Skeletal muscle satellite cell (primary cell): Measurements from ENCODE around the gene MYBBP1A.

Experiments
- H3K27me3 ChIP-seq: 2 replicates; pipeline ENCODE4 v1.7.0; 2013; ENCODE audit warnings: low read length; ENCODE audit not compliant: control insufficient read depth, insufficient read depth
- H3K36me3 ChIP-seq: 2 replicates; pipeline ENCODE4 v1.7.0; 2013; ENCODE audit warnings: mild to moderate bottlenecking, control low read depth, low read length; ENCODE audit not compliant: insufficient read depth
- H3K4me1 ChIP-seq: 2 replicates; pipeline ENCODE4 v1.7.0; 2013; ENCODE audit warnings: low read length; ENCODE audit not compliant: control insufficient read depth, insufficient read depth
- H3K4me2 ChIP-seq: 2 replicates; pipeline ENCODE4 v1.7.0; 2013; ENCODE audit warnings: mild to moderate bottlenecking, low read length
- H3K4me3 ChIP-seq: 2 replicates; pipeline ENCODE4 v1.7.0; 2013; ENCODE audit warnings: low read length
- H3K9ac ChIP-seq: 2 replicates; pipeline ENCODE4 v1.7.0; 2013; ENCODE audit warnings: mild to moderate bottlenecking, low read depth, low read length, moderate library complexity
- H3K9me3 ChIP-seq: replicated peaks from 2 replicates; pipeline ENCODE4 v1.7.0; 2013; ENCODE audit warnings: mild to moderate bottlenecking, control low read depth, low read length

The MYBBP1A gene

DNA sequence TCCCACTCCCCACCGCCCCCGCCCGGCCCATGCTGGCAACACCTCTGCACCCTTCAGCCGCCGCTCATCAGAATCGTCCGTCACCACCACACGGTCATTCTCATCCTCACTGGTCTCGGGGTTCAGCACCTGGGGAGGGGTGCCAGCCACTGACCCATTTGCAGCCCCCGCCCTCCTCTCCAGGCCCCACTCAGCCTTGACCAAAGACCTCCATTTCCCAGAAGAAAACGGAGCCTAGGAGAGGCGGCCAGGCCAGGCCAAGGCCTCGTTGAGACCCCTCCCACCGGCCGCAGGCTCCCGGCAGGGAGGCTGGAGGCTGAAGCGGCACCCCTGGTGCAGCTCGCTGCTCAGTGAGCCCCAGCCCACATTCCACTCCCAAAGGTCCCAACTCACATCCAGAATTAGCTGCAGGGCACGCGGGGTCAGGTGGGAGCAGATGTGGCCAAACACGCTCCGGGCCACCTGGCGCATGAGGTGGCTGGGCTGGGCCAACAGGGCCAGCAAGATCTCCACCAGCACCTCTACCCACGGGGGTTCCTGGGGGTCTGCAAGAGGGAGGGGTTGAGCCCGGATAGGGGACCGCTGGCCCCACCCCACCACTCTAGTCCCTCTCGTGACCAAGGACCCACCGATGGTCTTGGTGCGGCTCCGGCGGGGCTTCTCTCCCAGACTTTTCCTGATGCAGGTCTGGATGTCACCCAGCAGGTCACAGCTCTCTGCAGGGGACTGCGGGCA, 9.8 kb downstream of the MYBBP1A start:
- Histone ChIP-seq H3K4me1 (no peaks in the 10 kb centered on the region), H3K36me3 (peaks cover 71% of the 10 kb centered on the region), H3K4me2 (no peak overlapping the region), H3K27me3 (no peaks in the 10 kb centered on the region), H3K9me3 (no peaks in the 10 kb centered on the region), H3K9ac (no peak overlapping the region), H3K4me3 (no peak overlapping the region)

- no peaks in the 10 kb centered on the region for H3K4me1 ChIP-seq
- no peaks in the 10 kb centered on the region for H3K27me3 ChIP-seq
- no peak overlapping the region for H3K4me2 ChIP-seq
- H3K4me3 ChIP-seq, result no peak overlapping the region
- no peak overlapping the region for H3K9ac ChIP-seq
- no peaks in the 10 kb centered on the region for H3K9me3 ChIP-seq
- H3K36me3 ChIP-seq, result peaks cover 71% of the 10 kb centered on the region
Measured at GRCh38 chr17:4544951-4545216, 10.3 kb downstream of the MYBBP1A start.

DNA sequence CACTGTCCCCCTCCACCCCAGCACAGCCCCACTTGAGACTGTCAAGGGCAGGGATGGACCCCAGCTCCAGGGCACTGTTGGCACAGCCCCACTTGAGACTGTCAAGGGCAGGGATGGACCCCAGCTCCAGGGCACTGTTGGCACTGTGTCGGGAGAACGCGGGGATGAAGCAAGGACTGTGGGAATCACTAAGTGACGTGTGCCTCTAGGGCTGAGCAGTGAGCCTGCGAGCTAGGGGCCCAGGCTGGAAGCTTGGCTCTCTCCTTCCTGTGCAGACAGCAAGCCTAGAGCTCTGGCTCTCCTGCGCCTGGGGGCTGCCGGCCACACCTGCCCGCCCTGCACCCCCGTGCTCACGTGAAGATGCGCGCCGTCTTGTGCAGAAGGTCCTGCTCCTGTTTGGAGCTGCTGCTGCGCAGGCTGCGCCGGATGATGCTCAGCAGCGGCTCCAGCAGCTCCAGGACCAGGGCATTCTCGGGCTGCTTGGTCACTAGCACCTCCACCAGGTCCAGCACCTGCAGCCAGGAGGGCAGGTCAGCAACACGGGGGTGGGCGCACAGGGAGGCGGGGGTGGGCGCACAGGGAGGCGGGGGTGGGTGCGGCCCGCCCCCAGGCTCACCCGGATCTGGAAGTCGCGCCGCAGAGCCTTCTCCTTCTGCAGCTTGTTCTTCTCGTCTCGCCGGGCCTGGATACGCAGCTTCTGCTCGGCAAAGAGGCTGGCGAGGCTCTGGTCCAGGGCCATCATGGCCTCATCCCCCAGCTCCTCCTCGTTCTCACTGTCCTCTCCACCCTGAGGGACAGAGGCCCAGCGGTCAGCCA, 10.8 kb downstream of the MYBBP1A start:
- Histone ChIP-seq H3K4me2 (no peak overlapping the region), H3K4me3 (no peak overlapping the region), H3K4me1 (no peaks in the 10 kb centered on the region), H3K9me3 (no peaks in the 10 kb centered on the region), H3K36me3 (peaks cover 74% of the 10 kb centered on the region), H3K27me3 (no peaks in the 10 kb centered on the region), H3K9ac (no peak overlapping the region)

- Histone ChIP-seq H3K4me3 (no peak overlapping the region), H3K27me3 (no peaks in the 10 kb centered on the region), H3K4me2 (no peak overlapping the region), H3K4me1 (no peaks in the 10 kb centered on the region), H3K9ac (no peak overlapping the region), H3K36me3 (peaks cover 71% of the 10 kb centered on the region), H3K9me3 (no peaks in the 10 kb centered on the region)
Measured at GRCh38 chr17:4543557-4544026, 11.6 kb downstream of the MYBBP1A start.

DNA sequence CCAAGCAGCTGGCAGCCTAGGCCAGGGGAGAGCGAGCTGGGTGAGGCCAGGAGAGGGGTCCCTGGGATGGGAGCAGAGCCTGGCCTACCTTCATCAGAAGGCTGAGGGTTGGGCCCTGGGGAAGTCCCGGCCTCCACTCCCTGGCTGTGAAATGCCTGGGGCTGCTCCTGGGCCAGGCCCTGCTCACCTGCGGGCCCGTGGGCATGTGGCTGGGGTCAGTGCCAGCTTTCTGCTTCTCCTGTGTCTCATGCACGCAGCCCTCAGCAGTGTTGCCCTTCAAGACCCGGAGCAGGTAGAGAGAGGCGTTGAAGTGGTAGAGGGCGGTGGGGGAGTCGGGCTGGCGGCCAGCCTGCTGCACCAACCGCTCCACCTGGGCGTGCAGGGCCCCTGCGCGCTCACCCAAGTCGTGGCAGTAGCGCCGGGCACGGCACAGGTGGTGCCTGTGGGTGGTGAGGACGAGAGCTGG, 12.4 kb downstream of the MYBBP1A start:
- no peaks in the 10 kb centered on the region for H3K4me1 ChIP-seq
- H3K36me3 ChIP-seq, result peaks cover 65% of the 10 kb centered on the region
- no peak overlapping the region for H3K4me3 ChIP-seq
- H3K4me2 ChIP-seq, result no peak overlapping the region
- no peaks in the 10 kb centered on the region for H3K27me3 ChIP-seq
- no peak overlapping the region for H3K9ac ChIP-seq
- no peaks in the 10 kb centered on the region for H3K9me3 ChIP-seq

DNA sequence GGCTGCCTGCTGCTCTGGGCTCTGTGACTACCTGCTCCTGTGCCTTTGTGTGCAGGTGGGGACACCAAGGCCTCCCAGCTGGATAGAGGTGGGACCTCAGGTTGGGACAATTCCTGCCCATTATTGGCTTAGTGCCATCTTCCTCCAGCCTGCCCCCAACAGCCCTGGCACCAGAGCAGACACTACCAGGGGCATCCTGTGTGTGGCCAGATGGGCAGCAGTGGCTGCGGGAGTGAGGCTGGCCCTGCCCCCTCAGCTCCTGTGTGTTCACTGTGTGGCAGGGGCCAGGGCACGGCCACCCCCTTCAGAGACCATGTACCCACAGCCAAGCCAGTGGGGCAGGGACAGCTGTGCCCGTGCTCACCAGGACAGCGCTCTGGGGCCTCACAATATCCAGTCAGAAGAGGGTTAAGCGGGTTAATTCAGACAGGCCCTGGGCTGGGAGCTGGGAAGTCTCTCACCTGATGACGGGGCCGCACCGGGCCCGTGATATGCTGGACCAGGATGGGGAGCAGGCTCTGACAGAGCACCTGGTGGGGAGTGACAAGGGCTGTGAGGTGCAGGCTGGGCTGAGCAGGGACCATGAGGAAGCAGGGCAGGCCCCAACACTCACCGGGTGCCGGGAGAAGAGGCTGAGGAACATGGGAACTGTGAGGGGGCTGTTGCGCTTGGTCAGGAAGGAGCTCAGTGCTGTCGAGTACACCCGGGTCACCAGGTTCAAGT, 13.0 kb downstream of the MYBBP1A start:
- Histone ChIP-seq H3K4me3 (no peak overlapping the region), H3K4me1 (no peaks in the 10 kb centered on the region), H3K27me3 (no peaks in the 10 kb centered on the region), H3K36me3 (peaks cover 63% of the 10 kb centered on the region), H3K9ac (no peak overlapping the region), H3K4me2 (no peak overlapping the region), H3K9me3 (no peaks in the 10 kb centered on the region)

DNA sequence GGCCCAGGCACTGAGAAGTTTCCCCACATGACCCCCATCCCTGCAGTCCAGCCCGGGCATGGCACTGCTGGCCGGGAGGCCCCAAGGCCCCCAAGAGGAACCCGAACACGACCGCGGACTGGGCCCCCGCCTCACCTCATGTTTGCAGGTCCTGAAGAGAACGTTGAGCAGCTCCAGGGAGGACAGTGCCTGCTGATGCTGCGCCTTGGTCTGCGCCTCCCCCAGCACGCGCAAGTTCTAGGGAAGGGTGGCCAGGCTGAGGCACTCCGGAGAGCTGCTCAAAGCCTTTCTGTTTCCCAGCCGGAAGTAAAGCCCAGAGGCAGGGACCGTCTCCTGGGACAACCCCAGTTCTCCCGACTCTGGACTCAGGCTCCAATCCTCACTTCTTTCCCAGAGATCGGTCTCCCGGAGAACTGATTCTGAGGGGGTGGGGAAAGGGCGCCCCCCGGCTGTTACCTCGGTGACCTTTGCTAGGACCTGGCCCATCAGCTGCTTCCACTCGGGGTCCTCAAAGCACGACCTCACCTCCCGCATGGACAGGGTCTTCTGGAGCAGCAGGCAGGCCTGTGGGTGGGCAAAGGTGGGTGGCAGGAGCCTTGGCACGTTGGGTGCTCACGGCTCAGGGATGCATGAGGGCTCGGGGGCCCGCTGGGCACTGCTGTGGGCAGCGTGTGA, 13.7 kb downstream of the MYBBP1A start:
- Histone ChIP-seq H3K9me3 (no peaks in the 10 kb centered on the region), H3K4me1 (no peaks in the 10 kb centered on the region), H3K4me3 (no peak overlapping the region), H3K36me3 (peaks cover 59% of the 10 kb centered on the region), H3K27me3 (no peaks in the 10 kb centered on the region), H3K4me2 (no peak overlapping the region), H3K9ac (no peak overlapping the region)

GRCh38 chr17:4540687-4541327, 14.4 kb downstream of the MYBBP1A start:
- no peak overlapping the region for H3K4me3 ChIP-seq
- no peaks in the 10 kb centered on the region for H3K4me1 ChIP-seq
- H3K27me3 ChIP-seq, result no peaks in the 10 kb centered on the region
- H3K9me3 ChIP-seq, result no peaks in the 10 kb centered on the region
- no peak overlapping the region for H3K4me2 ChIP-seq
- peaks cover 55% of the 10 kb centered on the region for H3K36me3 ChIP-seq
- no peak overlapping the region for H3K9ac ChIP-seq

- no peak overlapping the region for H3K4me2 ChIP-seq
- no peak overlapping the region for H3K9ac ChIP-seq
- no peaks in the 10 kb centered on the region for H3K4me1 ChIP-seq
- no peaks in the 10 kb centered on the region for H3K27me3 ChIP-seq
- no peak overlapping the region for H3K4me3 ChIP-seq
- no peaks in the 10 kb centered on the region for H3K9me3 ChIP-seq
- peaks cover 50% of the 10 kb centered on the region for H3K36me3 ChIP-seq
Measured at GRCh38 chr17:4540224-4540651, 14.9 kb downstream of the MYBBP1A start.

DNA sequence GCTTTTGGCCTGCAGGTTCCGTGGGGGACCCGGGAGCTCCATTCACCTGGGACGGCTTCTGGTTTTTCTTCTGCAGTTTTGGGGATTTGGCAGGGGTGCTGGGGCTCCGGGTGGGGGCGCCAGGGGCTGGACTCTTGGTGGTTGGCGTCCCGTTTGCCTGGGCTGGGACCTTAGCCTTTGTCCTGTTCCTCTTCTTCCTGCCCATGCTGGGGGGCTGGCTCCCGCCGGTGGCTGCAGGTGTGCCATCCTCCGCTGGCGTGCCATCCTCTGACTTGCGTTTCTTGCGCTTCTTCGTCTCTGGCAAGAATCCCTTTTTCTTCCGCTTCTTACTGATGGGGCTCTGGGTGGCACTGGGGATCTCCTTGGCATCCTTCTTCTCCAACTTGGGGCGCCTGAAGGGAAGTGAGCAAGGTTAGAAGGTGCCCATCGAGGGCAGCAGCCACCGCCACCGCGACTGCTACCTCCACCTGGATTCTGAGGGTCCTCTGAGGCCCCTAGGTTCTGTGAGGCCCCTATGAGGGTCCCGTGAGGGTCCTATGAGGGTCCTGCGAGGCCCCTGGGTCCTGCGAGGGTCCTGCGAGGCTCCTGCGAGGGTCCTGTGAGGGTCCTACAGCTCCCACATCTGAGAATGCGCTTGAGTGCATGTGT, 15.5 kb downstream of the MYBBP1A start:
- Histone ChIP-seq H3K4me3 (no peak overlapping the region), H3K9ac (no peak overlapping the region), H3K36me3 (peaks cover 48% of the 10 kb centered on the region), H3K9me3 (no peaks in the 10 kb centered on the region), H3K27me3 (peaks cover under 1% of the 10 kb centered on the region), H3K4me1 (no peaks in the 10 kb centered on the region), H3K4me2 (no peak overlapping the region)
